ENCODE measurements around the gene CACNA1D.

Gene CACNA1D

DNA sequence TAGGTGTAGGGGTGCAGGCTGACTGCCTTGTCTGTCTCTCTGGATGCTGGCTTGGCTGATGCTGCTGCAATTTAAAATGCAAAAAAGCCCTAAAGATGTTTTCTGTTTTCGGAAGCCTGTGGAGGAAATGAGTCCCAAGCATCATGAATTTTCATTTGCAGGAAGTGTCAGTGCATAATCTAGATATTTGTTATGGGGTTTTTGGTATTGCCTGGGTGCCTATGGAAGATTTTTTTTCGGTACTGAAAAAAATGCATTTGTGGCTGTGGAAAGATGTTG lies 1.9 kb downstream of the CACNA1D start:
- peaks cover 4% of the 10 kb centered on the region for H3K27me3 ChIP-seq (ENCODE audit: low read depth, low read length)
- no peak overlapping the region for H3K27ac ChIP-seq (ENCODE audit: low read length)
- H3K36me3 ChIP-seq (ENCODE audit: control insufficient read depth in 1 of 2, insufficient read depth in 2 of 2, low read length in 2 of 2) = no peaks in the 10 kb centered on the region
- peak overlapping the region in 1 of 2 donors; percentile 70 for H3K4me3 ChIP-seq (ENCODE audit: low read depth in 1 of 2, low read length in 2 of 2)
- no peaks in the 10 kb centered on the region for H3K9me3 ChIP-seq (ENCODE audit: control insufficient read depth in 1 of 2, low read length in 2 of 2)
- H3K4me1 ChIP-seq (ENCODE audit: control insufficient read depth in 1 of 2, insufficient read depth in 2 of 2, low read length in 2 of 2) = peaks cover 0 to 41% of the 10 kb centered on the region in 2 donors

DNA sequence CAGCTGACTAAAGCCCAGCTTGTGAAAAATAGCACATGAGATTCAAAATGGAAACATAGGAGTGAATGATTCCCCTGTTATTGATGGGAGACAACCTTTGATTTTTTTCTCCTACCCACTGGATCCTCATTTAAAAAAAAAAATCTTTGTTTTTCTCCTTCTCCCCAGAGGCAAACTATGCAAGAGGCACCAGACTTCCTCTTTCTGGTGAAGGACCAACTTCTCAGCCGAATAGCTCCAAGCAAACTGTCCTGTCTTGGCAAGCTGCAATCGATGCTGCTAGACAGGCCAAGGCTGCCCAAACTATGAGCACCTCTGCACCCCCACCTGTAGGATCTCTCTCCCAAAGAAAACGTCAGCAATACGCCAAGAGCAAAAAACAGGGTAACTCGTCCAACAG lies 2.6 kb downstream of the CACNA1D start:
- H3K27me3 ChIP-seq (ENCODE audit: low read depth, low read length) = peaks cover 4% of the 10 kb centered on the region
- H3K4me3 ChIP-seq (ENCODE audit: low read depth in 1 of 2, low read length in 2 of 2) = no peak overlapping the region
- H3K4me1 ChIP-seq (ENCODE audit: control insufficient read depth in 1 of 2, insufficient read depth in 2 of 2, low read length in 2 of 2) = peaks cover 0 to 41% of the 10 kb centered on the region in 2 donors
- H3K36me3 ChIP-seq (ENCODE audit: control insufficient read depth in 1 of 2, insufficient read depth in 2 of 2, low read length in 2 of 2) = no peaks in the 10 kb centered on the region
- no peaks in the 10 kb centered on the region for H3K9me3 ChIP-seq (ENCODE audit: control insufficient read depth in 1 of 2, low read length in 2 of 2)
- no peak overlapping the region for H3K27ac ChIP-seq (ENCODE audit: low read length)

DNA sequence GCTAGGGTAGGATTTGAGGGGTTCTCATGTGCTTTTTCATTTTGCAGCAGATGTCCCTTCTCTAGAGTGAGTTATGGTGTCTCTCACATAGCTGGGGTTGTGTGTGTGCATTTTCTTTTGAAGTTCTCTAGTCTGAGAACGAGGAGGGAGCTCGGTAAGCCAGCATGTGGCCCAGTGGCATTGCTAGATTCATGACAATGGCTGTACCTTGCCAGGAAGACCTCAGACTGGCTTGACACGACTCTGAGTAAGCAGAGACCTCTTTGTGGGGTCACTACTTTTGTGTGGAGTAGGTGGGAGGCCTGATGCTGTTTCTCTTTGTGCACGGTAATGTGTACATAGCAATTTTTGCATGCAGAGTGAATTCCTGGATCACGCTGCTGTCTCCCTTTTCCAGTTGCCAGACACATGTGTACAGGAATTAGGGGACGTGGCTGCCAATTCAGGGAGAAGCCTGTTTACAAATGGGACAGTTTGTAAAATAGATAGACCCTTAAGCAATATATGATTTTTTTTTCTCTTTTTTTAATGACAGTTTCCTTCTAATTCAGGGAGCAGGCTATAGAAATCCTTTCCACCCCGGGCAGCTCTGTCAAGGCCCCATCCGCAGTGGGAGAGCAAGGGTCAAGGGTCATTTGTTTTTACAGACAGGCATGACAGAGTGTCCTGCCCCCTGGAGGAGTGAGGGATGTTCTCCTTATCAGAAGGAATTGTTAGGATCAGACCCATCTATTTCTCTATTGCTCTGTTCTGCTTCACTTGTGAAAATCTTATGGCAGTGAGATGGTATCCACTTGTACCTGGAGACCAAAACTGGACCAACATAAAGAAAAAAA lies 4.6 kb downstream of the CACNA1D start:
- Histone ChIP-seq H3K4me1 (ENCODE audit: control insufficient read depth in 1 of 2, insufficient read depth in 2 of 2, low read length in 2 of 2) (peaks cover 0 to 35% of the 10 kb centered on the region in 2 donors), H3K36me3 (ENCODE audit: control insufficient read depth in 1 of 2, insufficient read depth in 2 of 2, low read length in 2 of 2) (no peaks in the 10 kb centered on the region), H3K9me3 (ENCODE audit: control insufficient read depth in 1 of 2, low read length in 2 of 2) (no peaks in the 10 kb centered on the region), H3K4me3 (ENCODE audit: low read depth in 1 of 2, low read length in 2 of 2) (no peak overlapping the region), H3K27me3 (ENCODE audit: low read depth, low read length) (peaks cover 4% of the 10 kb centered on the region), H3K27ac (ENCODE audit: low read length) (peak overlapping the region; percentile 19)

DNA sequence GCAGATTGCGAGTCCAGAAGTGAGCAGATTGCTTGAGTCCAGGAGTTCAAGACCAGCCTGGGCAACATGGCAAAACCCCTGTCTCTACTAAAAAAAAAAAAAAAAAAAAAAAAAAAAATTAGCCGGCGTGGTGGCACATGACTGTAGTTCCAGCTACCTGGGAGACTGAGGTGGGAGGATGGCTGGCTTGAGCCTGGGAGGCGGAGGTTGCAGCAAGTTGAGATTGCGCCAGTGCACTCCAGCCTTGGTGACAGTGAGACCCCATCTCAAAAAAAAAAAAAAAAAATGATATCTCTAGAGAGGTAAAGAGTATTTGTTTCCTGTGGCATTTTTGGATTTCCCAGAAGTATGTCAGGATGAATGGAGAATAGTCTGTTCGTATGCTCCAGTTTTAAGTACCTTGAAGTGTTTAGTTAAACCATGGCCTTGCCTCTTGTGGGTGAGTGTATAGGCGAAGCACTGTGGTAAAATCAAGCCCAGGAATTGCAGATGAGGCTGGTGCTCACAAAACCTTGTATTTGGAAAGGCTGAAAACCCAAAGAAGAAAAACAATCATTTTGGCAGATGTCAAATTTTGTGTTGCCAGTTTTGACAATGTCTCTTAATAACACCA lies 5.9 kb downstream of the CACNA1D start:
- no peaks in the 10 kb centered on the region for H3K9me3 ChIP-seq (ENCODE audit: control insufficient read depth in 1 of 2, low read length in 2 of 2)
- H3K27ac ChIP-seq (ENCODE audit: low read length) = no peak overlapping the region
- H3K27me3 ChIP-seq (ENCODE audit: low read depth, low read length) = peaks cover 4% of the 10 kb centered on the region
- peaks cover 0 to 31% of the 10 kb centered on the region in 2 donors for H3K4me1 ChIP-seq (ENCODE audit: control insufficient read depth in 1 of 2, insufficient read depth in 2 of 2, low read length in 2 of 2)
- H3K4me3 ChIP-seq (ENCODE audit: low read depth in 1 of 2, low read length in 2 of 2) = no peak overlapping the region
- H3K36me3 ChIP-seq (ENCODE audit: control insufficient read depth in 1 of 2, insufficient read depth in 2 of 2, low read length in 2 of 2) = no peaks in the 10 kb centered on the region

DNA sequence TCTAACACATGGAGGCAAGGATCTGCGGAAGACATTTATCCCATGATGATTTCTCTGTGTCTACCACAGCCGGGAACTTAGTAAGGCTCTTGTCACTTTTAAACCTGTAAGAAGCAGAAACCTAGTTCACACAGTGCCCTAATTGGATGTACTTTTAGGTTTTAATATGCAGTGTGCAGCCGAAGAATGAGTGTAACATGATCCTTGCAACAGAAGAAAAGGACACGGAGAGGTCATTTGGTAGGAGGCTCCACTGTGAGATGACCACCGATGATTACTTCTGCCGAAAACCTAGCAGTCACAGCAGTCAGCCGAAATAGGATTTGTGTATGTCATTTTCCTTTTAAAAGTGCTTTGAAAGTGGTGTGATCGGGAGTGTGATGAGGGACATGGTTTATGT lies 6.8 kb downstream of the CACNA1D start:
- no peak overlapping the region for H3K27ac ChIP-seq (ENCODE audit: low read length)
- no peaks in the 10 kb centered on the region for H3K9me3 ChIP-seq (ENCODE audit: control insufficient read depth in 1 of 2, low read length in 2 of 2)
- H3K36me3 ChIP-seq (ENCODE audit: control insufficient read depth in 1 of 2, insufficient read depth in 2 of 2, low read length in 2 of 2) = no peaks in the 10 kb centered on the region
- peaks cover 0 to 22% of the 10 kb centered on the region in 2 donors for H3K4me1 ChIP-seq (ENCODE audit: control insufficient read depth in 1 of 2, insufficient read depth in 2 of 2, low read length in 2 of 2)
- no peaks in the 10 kb centered on the region for H3K27me3 ChIP-seq (ENCODE audit: low read depth, low read length)
- H3K4me3 ChIP-seq (ENCODE audit: low read depth in 1 of 2, low read length in 2 of 2) = no peak overlapping the region

DNA sequence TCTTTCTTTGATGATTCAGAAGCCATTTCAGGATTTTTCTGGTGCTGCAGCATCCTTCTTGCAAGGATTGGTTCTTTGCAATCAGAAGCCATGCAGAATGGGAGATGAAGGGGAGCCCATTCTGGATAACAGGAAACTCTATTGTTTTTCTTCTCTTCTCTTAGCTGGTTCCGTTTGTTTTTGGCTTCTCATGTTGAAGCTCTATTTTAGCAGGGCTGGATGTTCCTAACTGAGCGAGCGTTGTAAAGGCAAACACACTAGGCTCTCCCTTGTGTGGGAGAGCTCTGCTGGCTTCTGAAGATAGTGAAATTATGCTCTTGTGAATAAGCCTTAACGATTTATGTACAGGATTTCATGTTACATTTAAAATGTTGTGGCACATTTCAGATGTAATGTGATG lies 8.3 kb downstream of the CACNA1D start:
- H3K4me3 ChIP-seq (ENCODE audit: low read depth in 1 of 2, low read length in 2 of 2) = no peak overlapping the region
- H3K36me3 ChIP-seq (ENCODE audit: control insufficient read depth in 1 of 2, insufficient read depth in 2 of 2, low read length in 2 of 2) = no peaks in the 10 kb centered on the region
- no peaks in the 10 kb centered on the region for H3K27me3 ChIP-seq (ENCODE audit: low read depth, low read length)
- no peak overlapping the region for H3K27ac ChIP-seq (ENCODE audit: low read length)
- peaks cover 0 to 8% of the 10 kb centered on the region in 2 donors for H3K4me1 ChIP-seq (ENCODE audit: control insufficient read depth in 1 of 2, insufficient read depth in 2 of 2, low read length in 2 of 2)
- no peaks in the 10 kb centered on the region for H3K9me3 ChIP-seq (ENCODE audit: control insufficient read depth in 1 of 2, low read length in 2 of 2)

DNA sequence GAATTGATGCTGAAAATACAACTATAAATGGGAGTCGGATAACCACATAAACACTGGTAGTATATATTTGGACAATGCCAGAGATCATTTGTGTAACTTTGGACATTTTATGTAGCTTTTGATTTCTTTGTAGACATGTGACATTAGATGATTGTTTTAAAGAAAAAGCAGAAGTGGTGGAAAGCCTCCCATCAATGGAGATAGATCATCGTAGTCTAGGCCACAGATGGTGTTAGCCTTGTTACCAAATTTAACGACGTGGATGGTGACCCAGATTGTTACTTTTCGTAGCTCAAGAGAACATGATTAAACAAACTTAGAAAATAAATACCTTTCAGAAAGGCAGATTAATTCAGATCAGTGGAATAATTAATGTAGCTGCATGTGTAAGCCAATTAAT lies 8.8 kb downstream of the CACNA1D start:
- H3K4me3 ChIP-seq (ENCODE audit: low read depth in 1 of 2, low read length in 2 of 2) = no peak overlapping the region
- H3K9me3 ChIP-seq (ENCODE audit: control insufficient read depth in 1 of 2, low read length in 2 of 2) = no peaks in the 10 kb centered on the region
- no peak overlapping the region for H3K27ac ChIP-seq (ENCODE audit: low read length)
- no peaks in the 10 kb centered on the region for H3K36me3 ChIP-seq (ENCODE audit: control insufficient read depth in 1 of 2, insufficient read depth in 2 of 2, low read length in 2 of 2)
- H3K27me3 ChIP-seq (ENCODE audit: low read depth, low read length) = no peaks in the 10 kb centered on the region
- peaks cover 0 to 3% of the 10 kb centered on the region in 2 donors for H3K4me1 ChIP-seq (ENCODE audit: control insufficient read depth in 1 of 2, insufficient read depth in 2 of 2, low read length in 2 of 2)

DNA sequence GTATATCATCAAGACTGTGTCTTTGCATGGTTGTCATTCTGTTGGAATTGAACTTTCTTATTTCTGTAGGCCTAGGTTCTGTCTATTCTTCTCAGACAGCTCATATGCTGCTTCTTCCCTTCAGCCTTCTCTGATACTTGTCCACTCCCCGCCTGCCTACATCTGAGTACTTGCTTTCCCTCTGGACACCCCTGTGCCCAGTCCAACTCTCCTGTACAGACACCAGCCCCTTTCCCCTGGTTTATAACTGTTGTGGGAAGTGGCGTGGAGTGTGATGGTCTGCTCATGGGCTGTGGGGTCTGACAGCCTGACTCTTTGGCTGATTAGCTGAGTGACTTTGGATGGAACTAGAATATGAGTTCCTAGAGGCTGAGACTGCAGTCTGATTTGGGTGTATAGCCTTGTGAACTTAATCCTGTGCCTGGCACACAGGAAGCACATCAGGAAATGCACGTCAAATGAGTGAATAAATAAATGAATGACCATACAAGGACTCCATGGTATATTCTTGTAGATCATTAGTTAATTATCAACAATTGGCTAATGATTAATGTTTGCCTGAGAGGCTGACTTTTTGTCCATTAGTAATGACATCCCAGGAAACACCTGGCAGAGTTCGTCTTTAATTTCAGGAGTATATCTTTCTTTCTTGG lies 11.8 kb downstream of the CACNA1D start:
- no peaks in the 10 kb centered on the region for H3K9me3 ChIP-seq (ENCODE audit: control insufficient read depth in 1 of 2, low read length in 2 of 2)
- peak overlapping the region; percentile 70 for H3K27ac ChIP-seq (ENCODE audit: low read length)
- no peaks in the 10 kb centered on the region for H3K27me3 ChIP-seq (ENCODE audit: low read depth, low read length)
- no peak overlapping the region for H3K4me3 ChIP-seq (ENCODE audit: low read depth in 1 of 2, low read length in 2 of 2)
- no peaks in the 10 kb centered on the region for H3K4me1 ChIP-seq (ENCODE audit: control insufficient read depth in 1 of 2, insufficient read depth in 2 of 2, low read length in 2 of 2)
- no peaks in the 10 kb centered on the region for H3K36me3 ChIP-seq (ENCODE audit: control insufficient read depth in 1 of 2, insufficient read depth in 2 of 2, low read length in 2 of 2)

DNA sequence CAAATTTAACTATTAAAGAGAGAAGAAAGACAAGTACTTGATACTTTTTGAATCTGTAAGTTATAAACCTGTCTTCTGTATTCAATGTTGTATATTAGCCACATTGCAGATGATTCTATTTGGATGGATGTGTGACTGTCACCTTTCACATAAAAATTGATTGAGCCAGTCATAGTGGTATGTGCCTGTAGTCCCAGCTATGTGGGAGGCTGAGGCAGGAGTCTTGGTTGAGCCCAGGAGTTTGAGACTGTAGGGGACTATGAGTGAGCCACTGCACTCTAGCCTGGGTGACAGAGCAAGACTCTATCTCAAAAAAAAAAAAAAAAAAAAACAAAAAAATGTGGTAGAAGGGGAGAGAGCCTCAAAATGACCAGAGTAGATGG lies 12.3 kb downstream of the CACNA1D start:
- Histone ChIP-seq H3K4me3 (ENCODE audit: low read depth in 1 of 2, low read length in 2 of 2) (no peak overlapping the region), H3K27ac (ENCODE audit: low read length) (no peak overlapping the region), H3K4me1 (ENCODE audit: control insufficient read depth in 1 of 2, insufficient read depth in 2 of 2, low read length in 2 of 2) (no peaks in the 10 kb centered on the region), H3K9me3 (ENCODE audit: control insufficient read depth in 1 of 2, low read length in 2 of 2) (no peaks in the 10 kb centered on the region), H3K27me3 (ENCODE audit: low read depth, low read length) (no peaks in the 10 kb centered on the region), H3K36me3 (ENCODE audit: control insufficient read depth in 1 of 2, insufficient read depth in 2 of 2, low read length in 2 of 2) (no peaks in the 10 kb centered on the region)

DNA sequence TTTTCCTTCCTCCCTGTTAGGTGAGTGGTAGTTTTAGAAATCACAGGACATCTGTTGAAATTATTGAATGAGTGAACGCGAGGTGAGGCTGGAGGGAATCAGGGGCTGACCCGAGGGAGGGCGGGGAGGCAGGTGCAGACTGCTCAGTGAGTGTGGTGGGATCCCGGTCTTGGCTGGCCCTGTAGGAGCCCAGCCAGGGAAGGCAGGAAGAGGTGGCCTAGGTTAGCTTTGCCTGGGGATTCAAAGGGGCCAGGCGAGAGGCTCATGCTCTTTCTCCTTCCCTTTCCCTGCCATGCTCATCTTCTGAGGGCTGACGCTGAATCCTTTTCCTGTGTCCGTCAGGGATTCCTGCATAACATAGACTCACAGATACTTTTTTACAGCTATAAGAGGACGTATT lies 15.1 kb downstream of the CACNA1D start:
- Histone ChIP-seq H3K4me1 (ENCODE audit: control insufficient read depth in 1 of 2, insufficient read depth in 2 of 2, low read length in 2 of 2) (no peaks in the 10 kb centered on the region), H3K9me3 (ENCODE audit: control insufficient read depth in 1 of 2, low read length in 2 of 2) (no peaks in the 10 kb centered on the region), H3K27me3 (ENCODE audit: low read depth, low read length) (no peaks in the 10 kb centered on the region), H3K27ac (ENCODE audit: low read length) (no peak overlapping the region), H3K36me3 (ENCODE audit: control insufficient read depth in 1 of 2, insufficient read depth in 2 of 2, low read length in 2 of 2) (no peaks in the 10 kb centered on the region), H3K4me3 (ENCODE audit: low read depth in 1 of 2, low read length in 2 of 2) (no peak overlapping the region)

DNA sequence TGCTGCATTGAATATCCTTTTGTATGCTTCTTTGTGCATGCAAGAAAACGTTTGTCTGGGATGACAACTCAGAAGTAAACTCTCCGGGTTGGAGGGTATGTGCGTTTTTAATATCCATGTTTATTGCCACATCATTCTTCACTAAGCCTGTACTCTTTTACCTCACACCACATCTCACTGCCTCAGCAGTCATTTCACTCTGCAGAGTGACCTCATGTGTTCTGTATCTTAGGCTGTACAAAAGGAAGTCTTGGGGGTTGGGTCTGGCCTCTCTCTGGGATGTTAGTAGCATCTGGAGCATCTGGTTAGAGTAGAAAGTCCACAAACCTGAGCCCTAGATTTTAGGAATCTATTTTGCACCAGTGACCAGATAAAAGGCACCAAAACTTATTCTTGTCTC lies 16.1 kb downstream of the CACNA1D start:
- H3K36me3 ChIP-seq (ENCODE audit: control insufficient read depth in 1 of 2, insufficient read depth in 2 of 2, low read length in 2 of 2) = no peaks in the 10 kb centered on the region
- H3K27me3 ChIP-seq (ENCODE audit: low read depth, low read length) = no peaks in the 10 kb centered on the region
- H3K9me3 ChIP-seq (ENCODE audit: control insufficient read depth in 1 of 2, low read length in 2 of 2) = no peaks in the 10 kb centered on the region
- H3K27ac ChIP-seq (ENCODE audit: low read length) = no peak overlapping the region
- H3K4me1 ChIP-seq (ENCODE audit: control insufficient read depth in 1 of 2, insufficient read depth in 2 of 2, low read length in 2 of 2) = no peaks in the 10 kb centered on the region
- no peak overlapping the region for H3K4me3 ChIP-seq (ENCODE audit: low read depth in 1 of 2, low read length in 2 of 2)

Measured in muscle layer of duodenum (tissue), 2 donors.